ENCODE data around the gene CRB1.

The CRB1 gene

GRCh38 chr1:197264936-197265567 lies 3.0 kb upstream of the CRB1 start:
- H3K9ac ChIP-seq (ENCODE audit: low read length), result no peak overlapping the region
- H3K4me1 ChIP-seq (ENCODE audit: control insufficient read depth, insufficient read depth, low read length), result no peaks in the 10 kb centered on the region
- no peak overlapping the region for H3K4me3 ChIP-seq (ENCODE audit: low read length)
- H3K36me3 ChIP-seq (ENCODE audit: control insufficient read depth, insufficient read depth, low read length), result no peaks in the 10 kb centered on the region
- no peak overlapping the region for H3K27ac ChIP-seq (ENCODE audit: low read depth, low read length)
- no peaks in the 10 kb centered on the region for H3K27me3 ChIP-seq (ENCODE audit: control insufficient read depth, insufficient read depth, low read length)

GRCh38 chr1:197269053-197269452 lies 1.0 kb downstream of the CRB1 start:
- no peaks in the 10 kb centered on the region for H3K4me1 ChIP-seq (ENCODE audit: control insufficient read depth, insufficient read depth, low read length)
- no peaks in the 10 kb centered on the region for H3K36me3 ChIP-seq (ENCODE audit: control insufficient read depth, insufficient read depth, low read length)

GRCh38 chr1:197272791-197273190 lies 4.7 kb downstream of the CRB1 start:
- Histone ChIP-seq H3K4me1 (ENCODE audit: control insufficient read depth, insufficient read depth, low read length) (no peaks in the 10 kb centered on the region), H3K4me3 (ENCODE audit: low read length) (no peak overlapping the region), H3K9ac (ENCODE audit: low read length) (no peak overlapping the region), H3K27ac (ENCODE audit: low read depth, low read length) (no peak overlapping the region), H3K36me3 (ENCODE audit: control insufficient read depth, insufficient read depth, low read length) (no peaks in the 10 kb centered on the region), H3K27me3 (ENCODE audit: control insufficient read depth, insufficient read depth, low read length) (no peaks in the 10 kb centered on the region)

More at GRCh38 chr1:197269053-197269452, 1.0 kb downstream of the CRB1 start:
- no peak overlapping the region for H3K4me3 ChIP-seq (ENCODE audit: low read length)
- no peak overlapping the region for H3K9ac ChIP-seq (ENCODE audit: low read length)
- H3K27me3 ChIP-seq (ENCODE audit: control insufficient read depth, insufficient read depth, low read length), result no peaks in the 10 kb centered on the region
- no peak overlapping the region for H3K27ac ChIP-seq (ENCODE audit: low read depth, low read length)

GRCh38 chr1:197277166-197277565 lies 9.1 kb downstream of the CRB1 start:
- Histone ChIP-seq H3K36me3 (ENCODE audit: control insufficient read depth, insufficient read depth, low read length) (no peaks in the 10 kb centered on the region), H3K27ac (ENCODE audit: low read depth, low read length) (no peak overlapping the region), H3K9ac (ENCODE audit: low read length) (no peak overlapping the region), H3K27me3 (ENCODE audit: control insufficient read depth, insufficient read depth, low read length) (no peaks in the 10 kb centered on the region), H3K4me3 (ENCODE audit: low read length) (no peak overlapping the region), H3K4me1 (ENCODE audit: control insufficient read depth, insufficient read depth, low read length) (no peaks in the 10 kb centered on the region)

- Histone ChIP-seq H3K4me3 (ENCODE audit: low read length) (no peak overlapping the region), H3K27ac (ENCODE audit: low read depth, low read length) (no peak overlapping the region), H3K4me1 (ENCODE audit: control insufficient read depth, insufficient read depth, low read length) (no peaks in the 10 kb centered on the region), H3K9ac (ENCODE audit: low read length) (no peak overlapping the region), H3K36me3 (ENCODE audit: control insufficient read depth, insufficient read depth, low read length) (no peaks in the 10 kb centered on the region), H3K27me3 (ENCODE audit: control insufficient read depth, insufficient read depth, low read length) (no peaks in the 10 kb centered on the region)
These were observed 16.3 kb downstream of the CRB1 start for GRCh38 chr1:197284325-197284724.

GRCh38 chr1:197284966-197285365 lies 16.9 kb downstream of the CRB1 start:
- H3K4me1 ChIP-seq (ENCODE audit: control insufficient read depth, insufficient read depth, low read length), result no peaks in the 10 kb centered on the region
- H3K27me3 ChIP-seq (ENCODE audit: control insufficient read depth, insufficient read depth, low read length), result no peaks in the 10 kb centered on the region
- no peaks in the 10 kb centered on the region for H3K36me3 ChIP-seq (ENCODE audit: control insufficient read depth, insufficient read depth, low read length)
- H3K27ac ChIP-seq (ENCODE audit: low read depth, low read length), result no peak overlapping the region
- no peak overlapping the region for H3K9ac ChIP-seq (ENCODE audit: low read length)
- H3K4me3 ChIP-seq (ENCODE audit: low read length), result no peak overlapping the region

- Histone ChIP-seq H3K4me1 (ENCODE audit: control insufficient read depth, insufficient read depth, low read length) (no peaks in the 10 kb centered on the region), H3K36me3 (ENCODE audit: control insufficient read depth, insufficient read depth, low read length) (no peaks in the 10 kb centered on the region), H3K9ac (ENCODE audit: low read length) (no peak overlapping the region), H3K27ac (ENCODE audit: low read depth, low read length) (no peak overlapping the region), H3K4me3 (ENCODE audit: low read length) (no peak overlapping the region), H3K27me3 (ENCODE audit: control insufficient read depth, insufficient read depth, low read length) (no peaks in the 10 kb centered on the region)
These were observed 17.6 kb downstream of the CRB1 start for GRCh38 chr1:197285526-197286205.

- Histone ChIP-seq H3K27ac (ENCODE audit: low read depth, low read length) (no peak overlapping the region), H3K36me3 (ENCODE audit: control insufficient read depth, insufficient read depth, low read length) (no peaks in the 10 kb centered on the region), H3K27me3 (ENCODE audit: control insufficient read depth, insufficient read depth, low read length) (no peaks in the 10 kb centered on the region), H3K4me1 (ENCODE audit: control insufficient read depth, insufficient read depth, low read length) (no peaks in the 10 kb centered on the region), H3K4me3 (ENCODE audit: low read length) (no peak overlapping the region), H3K9ac (ENCODE audit: low read length) (no peak overlapping the region)
These were observed 18.6 kb downstream of the CRB1 start for GRCh38 chr1:197286634-197287033.

- Histone ChIP-seq H3K27ac (ENCODE audit: low read depth, low read length) (no peak overlapping the region), H3K4me3 (ENCODE audit: low read length) (no peak overlapping the region), H3K36me3 (ENCODE audit: control insufficient read depth, insufficient read depth, low read length) (no peaks in the 10 kb centered on the region), H3K9ac (ENCODE audit: low read length) (no peak overlapping the region), H3K27me3 (ENCODE audit: control insufficient read depth, insufficient read depth, low read length) (no peaks in the 10 kb centered on the region), H3K4me1 (ENCODE audit: control insufficient read depth, insufficient read depth, low read length) (no peaks in the 10 kb centered on the region)
These were observed 19.8 kb downstream of the CRB1 start for GRCh38 chr1:197287863-197288262.

GRCh38 chr1:197302775-197303174 lies 34.7 kb downstream of the CRB1 start:
- H3K27me3 ChIP-seq (ENCODE audit: control insufficient read depth, insufficient read depth, low read length), result no peaks in the 10 kb centered on the region
- no peaks in the 10 kb centered on the region for H3K4me1 ChIP-seq (ENCODE audit: control insufficient read depth, insufficient read depth, low read length)
- H3K9ac ChIP-seq (ENCODE audit: low read length), result no peak overlapping the region
- no peak overlapping the region for H3K4me3 ChIP-seq (ENCODE audit: low read length)
- no peaks in the 10 kb centered on the region for H3K36me3 ChIP-seq (ENCODE audit: control insufficient read depth, insufficient read depth, low read length)
- no peak overlapping the region for H3K27ac ChIP-seq (ENCODE audit: low read depth, low read length)

- H3K27me3 ChIP-seq (ENCODE audit: control insufficient read depth, insufficient read depth, low read length), result no peaks in the 10 kb centered on the region
- H3K27ac ChIP-seq (ENCODE audit: low read depth, low read length), result no peak overlapping the region
- H3K9ac ChIP-seq (ENCODE audit: low read length), result no peak overlapping the region
- no peaks in the 10 kb centered on the region for H3K36me3 ChIP-seq (ENCODE audit: control insufficient read depth, insufficient read depth, low read length)
- no peak overlapping the region for H3K4me3 ChIP-seq (ENCODE audit: low read length)
- H3K4me1 ChIP-seq (ENCODE audit: control insufficient read depth, insufficient read depth, low read length), result no peaks in the 10 kb centered on the region
These were observed 35.4 kb downstream of the CRB1 start for GRCh38 chr1:197303463-197303862.

- Histone ChIP-seq H3K9ac (ENCODE audit: low read length) (no peak overlapping the region), H3K27ac (ENCODE audit: low read depth, low read length) (no peak overlapping the region), H3K36me3 (ENCODE audit: control insufficient read depth, insufficient read depth, low read length) (no peaks in the 10 kb centered on the region), H3K27me3 (ENCODE audit: control insufficient read depth, insufficient read depth, low read length) (no peaks in the 10 kb centered on the region), H3K4me1 (ENCODE audit: control insufficient read depth, insufficient read depth, low read length) (no peaks in the 10 kb centered on the region), H3K4me3 (ENCODE audit: low read length) (no peak overlapping the region)
These were observed 36.7 kb downstream of the CRB1 start for GRCh38 chr1:197304638-197305200.

GRCh38 chr1:197305925-197306324 lies 37.9 kb downstream of the CRB1 start:
- Histone ChIP-seq H3K4me1 (ENCODE audit: control insufficient read depth, insufficient read depth, low read length) (no peaks in the 10 kb centered on the region), H3K9ac (ENCODE audit: low read length) (no peak overlapping the region), H3K4me3 (ENCODE audit: low read length) (no peak overlapping the region), H3K27ac (ENCODE audit: low read depth, low read length) (no peak overlapping the region), H3K27me3 (ENCODE audit: control insufficient read depth, insufficient read depth, low read length) (no peaks in the 10 kb centered on the region), H3K36me3 (ENCODE audit: control insufficient read depth, insufficient read depth, low read length) (no peaks in the 10 kb centered on the region)
